Measurements from ENCODE around the gene INPP4B. TPM values are rescaled to one million over a fixed set of nuclear protein-coding genes. Genes with fewer than 3 reads are reported as not detected.

INPP4B gene
- total RNA-seq, 1 donor from 2014 or later: 4.9 TPM

GRCh38 chr4:142683997-142684396 lies 162.1 kb downstream of the INPP4B start:
- no peak for DNase-seq (ENCODE audit: low spot score)

GRCh38 chr4:142683503-142683902 lies 162.6 kb downstream of the INPP4B start:
- H3K27me3 Mint-ChIP-seq (ENCODE audit: unreplicated experiment): no peaks in the 10 kb centered on the region
- H3K4me3 Mint-ChIP-seq (ENCODE audit: unreplicated experiment): no peak overlapping the region
- no peaks in the 10 kb centered on the region for H3K9me3 Mint-ChIP-seq (ENCODE audit: unreplicated experiment)
- H3K27ac Mint-ChIP-seq (ENCODE audit: unreplicated experiment): no peak overlapping the region
- no peaks in the 10 kb centered on the region for H3K36me3 Mint-ChIP-seq (ENCODE audit: low read depth, unreplicated experiment)
- H3K4me1 Mint-ChIP-seq (ENCODE audit: unreplicated experiment): no peaks in the 10 kb centered on the region
- no peak for DNase-seq (ENCODE audit: low spot score)
- no peak for TF ChIP-seq CTCF (IDR thresholded peaks at IDR 0.05; ENCODE audit: unreplicated experiment)

More at GRCh38 chr4:142683997-142684396, 162.1 kb downstream of the INPP4B start:
- no peak overlapping the region for H3K27ac Mint-ChIP-seq (ENCODE audit: unreplicated experiment)
- H3K4me3 Mint-ChIP-seq (ENCODE audit: unreplicated experiment): no peak overlapping the region
- no peaks in the 10 kb centered on the region for H3K4me1 Mint-ChIP-seq (ENCODE audit: unreplicated experiment)
- no peak for TF ChIP-seq CTCF (IDR thresholded peaks at IDR 0.05; ENCODE audit: unreplicated experiment)
- no peaks in the 10 kb centered on the region for H3K9me3 Mint-ChIP-seq (ENCODE audit: unreplicated experiment)
- H3K36me3 Mint-ChIP-seq (ENCODE audit: low read depth, unreplicated experiment): no peaks in the 10 kb centered on the region
- no peaks in the 10 kb centered on the region for H3K27me3 Mint-ChIP-seq (ENCODE audit: unreplicated experiment)

- H3K36me3 Mint-ChIP-seq (ENCODE audit: low read depth, unreplicated experiment): peaks cover 5% of the 10 kb centered on the region
- H3K27me3 Mint-ChIP-seq (ENCODE audit: unreplicated experiment): no peaks in the 10 kb centered on the region
- TF ChIP-seq CTCF (IDR thresholded peaks at IDR 0.05; ENCODE audit: unreplicated experiment): peak; percentile 46
- DNase-seq (ENCODE audit: low spot score): no peak
- H3K4me1 Mint-ChIP-seq (ENCODE audit: unreplicated experiment): no peaks in the 10 kb centered on the region
- H3K27ac Mint-ChIP-seq (ENCODE audit: unreplicated experiment): no peak overlapping the region
- H3K9me3 Mint-ChIP-seq (ENCODE audit: unreplicated experiment): no peaks in the 10 kb centered on the region
- H3K4me3 Mint-ChIP-seq (ENCODE audit: unreplicated experiment): no peak overlapping the region
Observed at GRCh38 chr4:142671516-142671915, 174.6 kb downstream of the INPP4B start.

GRCh38 chr4:142663828-142664227 lies 182.3 kb downstream of the INPP4B start:
- Mint-ChIP-seq H3K27me3 (ENCODE audit: unreplicated experiment) (peaks cover 5% of the 10 kb centered on the region), H3K36me3 (ENCODE audit: low read depth, unreplicated experiment) (peaks cover 5% of the 10 kb centered on the region), H3K4me1 (ENCODE audit: unreplicated experiment) (no peaks in the 10 kb centered on the region), H3K9me3 (ENCODE audit: unreplicated experiment) (peaks cover 3% of the 10 kb centered on the region), H3K27ac (ENCODE audit: unreplicated experiment) (no peak overlapping the region), H3K4me3 (ENCODE audit: unreplicated experiment) (no peak overlapping the region)
- no peak for DNase-seq (ENCODE audit: low spot score)
- no peak for TF ChIP-seq CTCF (IDR thresholded peaks at IDR 0.05; ENCODE audit: unreplicated experiment)

GRCh38 chr4:142660728-142661127 lies 185.4 kb downstream of the INPP4B start:
- H3K27ac Mint-ChIP-seq (ENCODE audit: unreplicated experiment): no peak overlapping the region
- H3K4me3 Mint-ChIP-seq (ENCODE audit: unreplicated experiment): no peak overlapping the region
- no peak for TF ChIP-seq CTCF (IDR thresholded peaks at IDR 0.05; ENCODE audit: unreplicated experiment)
- DNase-seq (ENCODE audit: low spot score): no peak
- H3K27me3 Mint-ChIP-seq (ENCODE audit: unreplicated experiment): peaks cover 5% of the 10 kb centered on the region
- H3K9me3 Mint-ChIP-seq (ENCODE audit: unreplicated experiment): peaks cover 14% of the 10 kb centered on the region
- no peaks in the 10 kb centered on the region for H3K4me1 Mint-ChIP-seq (ENCODE audit: unreplicated experiment)
- H3K36me3 Mint-ChIP-seq (ENCODE audit: low read depth, unreplicated experiment): peaks cover 4% of the 10 kb centered on the region

Measured in endothelial cell (in vitro differentiated cells).